ENCODE results near the gene PMP22.

GRCh38 chr17:15260376-15261257 lies 4.5 kb downstream of the PMP22 start:
- TF ChIP-seq POLR2A (IDR thresholded peaks at IDR 0.05; ENCODE audit: low read depth) (peak; percentile 31), EP300 (IDR thresholded peaks at IDR 0.05) (no peak), POLR2AphosphoS5 (IDR thresholded peaks at IDR 0.05) (peak; percentile 46 to 69)
- TF ChIP-seq, protein P1, sequence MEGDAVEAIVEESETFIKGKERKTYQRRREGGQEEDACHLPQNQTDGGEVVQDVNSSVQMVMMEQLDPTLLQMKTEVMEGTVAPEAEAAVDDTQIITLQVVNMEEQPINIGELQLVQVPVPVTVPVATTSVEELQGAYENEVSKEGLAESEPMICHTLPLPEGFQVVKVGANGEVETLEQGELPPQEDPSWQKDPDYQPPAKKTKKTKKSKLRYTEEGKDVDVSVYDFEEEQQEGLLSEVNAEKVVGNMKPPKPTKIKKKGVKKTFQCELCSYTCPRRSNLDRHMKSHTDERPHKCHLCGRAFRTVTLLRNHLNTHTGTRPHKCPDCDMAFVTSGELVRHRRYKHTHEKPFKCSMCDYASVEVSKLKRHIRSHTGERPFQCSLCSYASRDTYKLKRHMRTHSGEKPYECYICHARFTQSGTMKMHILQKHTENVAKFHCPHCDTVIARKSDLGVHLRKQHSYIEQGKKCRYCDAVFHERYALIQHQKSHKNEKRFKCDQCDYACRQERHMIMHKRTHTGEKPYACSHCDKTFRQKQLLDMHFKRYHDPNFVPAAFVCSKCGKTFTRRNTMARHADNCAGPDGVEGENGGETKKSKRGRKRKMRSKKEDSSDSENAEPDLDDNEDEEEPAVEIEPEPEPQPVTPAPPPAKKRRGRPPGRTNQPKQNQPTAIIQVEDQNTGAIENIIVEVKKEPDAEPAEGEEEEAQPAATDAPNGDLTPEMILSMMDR (IDR thresholded peaks at IDR 0.05) = peak; percentile 79 to 92 (median 88)
